AML-193 (cell line): ENCODE measurements around the gene RBP4.

Experiments used
- DNase-seq, 2 experiments: peaks; one replicate each; lab custom pipeline; 2025; lab: John Stamatoyannopoulos, UW

Gene RBP4

DNA sequence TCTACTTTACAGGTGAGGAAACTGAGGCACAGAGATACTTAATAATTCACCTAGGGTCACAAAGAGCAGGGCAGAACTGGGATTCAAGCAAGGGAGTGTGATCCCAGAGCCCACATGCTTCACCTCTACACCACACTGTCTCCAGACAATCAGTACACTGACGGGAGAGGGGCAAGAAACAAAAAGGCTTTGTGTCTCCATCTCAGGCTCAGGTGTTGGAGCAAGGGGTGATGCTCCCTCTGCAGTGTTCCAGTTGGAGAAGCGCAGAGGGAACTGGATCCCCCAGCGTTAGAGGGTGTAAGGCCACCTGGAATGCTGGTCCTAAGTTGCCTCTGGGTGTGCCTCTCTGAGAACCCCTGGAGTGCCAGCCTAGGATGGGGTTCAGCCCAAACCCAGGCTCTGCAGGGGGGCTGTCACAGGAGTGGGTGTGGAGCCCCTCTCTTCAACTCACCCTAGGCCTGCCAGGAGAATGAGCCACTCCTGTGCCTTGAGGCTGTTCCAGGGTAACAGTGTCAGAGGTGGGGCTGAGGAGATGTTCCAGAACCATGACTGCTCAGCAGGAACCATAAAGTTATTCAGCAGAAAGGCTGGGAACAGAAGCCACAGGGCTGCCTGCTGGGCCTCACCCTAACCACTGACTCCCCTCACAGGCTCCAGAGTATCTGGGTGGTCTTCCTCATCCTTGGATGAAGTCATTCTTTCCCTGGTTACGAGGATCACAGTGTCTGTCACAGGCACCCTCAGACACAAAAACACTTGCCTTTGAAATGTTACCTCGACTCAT, 5.5 kb downstream of the RBP4 start:
- DNase-seq = no peak

DNA sequence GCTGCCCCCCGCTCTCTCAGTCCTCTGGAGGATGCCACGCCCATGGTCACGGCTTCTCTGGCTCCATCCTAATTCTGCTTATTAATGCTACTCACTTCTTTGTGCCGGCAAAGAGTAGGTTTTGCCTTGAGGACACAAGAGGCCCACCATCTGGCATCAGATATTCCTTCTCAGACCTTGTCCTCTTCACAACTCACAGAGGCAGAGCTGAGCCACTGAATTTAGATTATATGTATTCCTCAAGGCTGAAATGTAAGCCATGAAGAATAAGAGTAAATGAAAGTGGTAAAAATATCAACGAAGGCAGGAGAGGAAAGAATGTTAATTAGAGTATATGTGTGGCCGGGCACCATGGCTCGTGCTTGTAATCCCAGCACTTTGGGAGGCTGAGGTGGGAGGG, 6.5 kb downstream of the RBP4 start:
- no peak for DNase-seq

DNA sequence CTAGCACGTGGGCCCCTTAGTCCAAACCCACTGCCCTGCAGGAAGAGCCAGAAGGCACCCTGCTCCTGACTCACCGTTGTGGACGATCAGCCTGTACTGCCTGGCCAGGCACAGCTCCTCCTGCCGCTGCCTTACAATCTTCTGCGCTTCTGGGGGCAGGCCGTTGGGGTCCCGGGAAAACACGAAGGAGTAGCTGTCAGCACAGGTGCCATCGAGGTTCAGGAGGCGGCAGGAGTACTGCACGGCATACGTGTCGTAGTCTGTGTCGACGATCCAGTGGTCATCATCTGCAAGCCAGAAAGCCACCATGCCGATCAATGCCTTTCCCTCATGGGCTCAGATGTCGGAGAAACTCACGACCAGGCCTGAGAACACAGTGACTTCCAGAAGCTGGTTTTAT, 7.3 kb downstream of the RBP4 start:
- no peak for DNase-seq

DNA sequence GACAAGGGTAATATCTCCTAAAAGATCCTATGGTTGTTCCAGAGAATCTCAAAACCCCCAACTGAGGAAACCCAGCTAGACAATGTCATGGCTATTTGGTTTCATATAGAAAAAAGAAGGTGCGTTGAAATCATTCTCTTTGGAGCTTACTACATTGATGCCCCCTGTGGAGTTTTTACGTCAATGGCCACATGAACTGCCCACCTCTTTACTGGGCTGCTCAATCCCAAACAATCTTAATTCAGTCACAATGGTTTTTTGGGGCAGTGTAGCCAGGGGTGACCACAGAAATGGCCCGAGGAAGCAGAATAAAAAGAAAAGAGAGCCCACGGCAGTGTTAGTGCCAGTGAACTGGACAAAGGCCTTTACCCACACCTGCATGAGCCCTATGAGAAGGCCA, 7.8 kb downstream of the RBP4 start:
- DNase-seq = no peak

DNA sequence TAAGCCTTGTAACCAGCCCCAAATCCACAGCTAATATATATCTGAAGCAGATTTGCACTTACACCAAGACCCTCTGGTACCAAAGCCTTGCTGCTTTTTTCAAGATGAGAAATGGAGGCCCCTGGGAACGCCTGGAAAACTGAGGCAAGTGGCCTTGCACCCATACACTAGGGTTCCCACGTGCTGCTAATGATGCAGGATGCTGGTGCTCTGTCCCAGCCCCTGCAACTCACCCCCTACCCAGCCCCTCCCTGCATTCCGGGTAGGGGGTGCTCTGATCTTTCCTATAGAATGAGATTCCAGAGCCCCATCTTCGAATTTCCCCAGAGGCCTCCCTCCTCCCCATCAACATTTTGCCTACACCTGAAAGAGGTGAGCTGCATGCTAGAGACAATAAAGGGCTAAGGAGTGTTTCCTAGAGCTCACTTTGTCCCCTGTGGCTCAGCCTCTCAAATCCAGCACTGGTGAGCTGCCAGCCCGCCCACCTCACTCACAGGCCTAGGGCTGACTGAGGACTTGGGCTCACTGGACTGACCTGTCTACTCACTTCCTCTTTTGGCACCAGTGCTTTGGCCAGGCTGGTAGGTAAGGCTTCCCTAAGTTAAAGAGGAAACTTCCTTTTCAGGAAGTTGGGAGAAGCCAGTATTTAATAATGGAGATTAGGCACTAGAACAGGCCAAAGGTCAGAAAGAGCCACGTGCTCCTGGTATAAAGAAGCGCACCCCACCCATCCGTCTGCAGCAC, 9.8 kb downstream of the RBP4 start:
- DNase-seq = no peak

DNA sequence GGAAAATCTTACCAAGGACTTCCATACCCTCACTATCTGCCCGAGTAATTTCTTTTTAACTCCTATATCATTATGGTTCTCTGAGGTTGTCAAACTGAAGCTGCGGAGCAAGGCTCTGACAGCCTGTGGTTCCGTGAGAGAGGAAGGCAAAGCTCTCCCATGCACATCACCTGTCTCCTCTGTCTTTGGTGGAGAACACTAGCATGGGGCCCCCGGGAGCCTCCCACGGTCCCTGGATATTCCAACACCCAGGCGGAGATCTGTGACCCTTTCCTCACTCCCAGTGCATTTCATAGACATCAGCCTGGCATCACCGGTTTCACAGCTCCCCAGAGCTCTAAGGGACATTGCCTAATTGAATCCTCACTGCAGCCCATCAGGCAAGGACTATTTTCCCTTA, 10.4 kb downstream of the RBP4 start:
- DNase-seq = no peak

DNA sequence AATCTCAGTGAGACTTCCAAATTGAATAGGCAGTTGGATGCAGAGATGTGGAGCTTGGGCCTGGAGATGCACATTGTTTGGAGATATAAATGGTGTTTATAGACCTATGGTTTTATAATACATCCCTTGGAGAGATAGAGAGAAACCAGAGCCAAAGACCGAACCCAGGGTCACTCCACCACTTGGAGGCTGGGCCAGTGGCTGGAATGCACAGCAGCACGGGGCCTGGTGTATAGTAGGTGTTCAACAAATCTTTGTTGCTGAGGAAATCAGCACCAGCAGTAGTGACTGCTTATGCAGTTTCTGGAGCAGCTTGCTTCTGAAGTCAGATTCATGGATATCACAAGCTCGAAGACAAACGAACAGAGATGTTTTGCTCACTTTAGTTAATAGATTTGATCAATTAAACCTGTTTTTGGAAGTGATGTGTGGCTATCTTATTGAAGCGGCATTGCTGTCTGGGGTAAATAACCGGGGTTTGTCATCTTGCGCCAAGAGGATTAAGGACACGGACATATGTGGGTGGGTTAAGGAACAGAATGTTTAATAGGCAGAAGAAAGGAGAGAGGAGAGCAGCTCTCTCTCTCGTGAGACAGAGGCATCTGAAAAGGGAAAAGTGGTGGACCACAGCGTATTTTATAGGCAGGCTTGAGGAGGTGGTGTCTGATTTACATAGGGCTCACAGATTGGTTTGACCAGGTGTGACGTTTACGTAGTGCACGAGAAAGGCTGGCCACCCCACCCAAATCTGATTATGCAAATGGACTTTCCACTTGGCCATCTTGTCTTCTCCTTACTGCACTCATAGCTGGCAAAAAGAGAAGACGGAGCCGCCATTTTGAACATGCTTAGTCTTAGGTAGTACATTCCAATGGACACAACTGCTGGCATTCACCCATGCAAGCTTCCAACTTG, 11.1 kb downstream of the RBP4 start:
- no peak for DNase-seq

DNA sequence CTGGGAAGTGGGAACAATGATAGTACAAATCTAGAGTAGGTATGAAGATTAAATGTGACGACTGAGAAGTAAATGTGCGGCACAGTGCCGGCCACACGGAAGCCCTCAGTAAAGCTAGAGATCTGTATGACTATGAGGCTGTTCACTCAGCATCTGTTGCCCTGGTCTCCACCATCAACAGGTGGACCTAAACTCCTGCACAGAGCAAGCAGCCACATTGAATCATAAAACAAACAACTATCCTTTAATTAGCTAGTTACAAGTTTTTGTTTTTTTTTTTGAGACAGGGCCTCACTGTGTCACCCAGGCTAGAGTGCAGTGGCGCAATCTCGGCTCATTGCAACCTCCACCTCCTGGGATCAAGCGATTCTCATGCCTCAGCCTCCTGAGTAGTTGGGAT, 16.6 kb downstream of the RBP4 start:
- no peak for DNase-seq

DNA sequence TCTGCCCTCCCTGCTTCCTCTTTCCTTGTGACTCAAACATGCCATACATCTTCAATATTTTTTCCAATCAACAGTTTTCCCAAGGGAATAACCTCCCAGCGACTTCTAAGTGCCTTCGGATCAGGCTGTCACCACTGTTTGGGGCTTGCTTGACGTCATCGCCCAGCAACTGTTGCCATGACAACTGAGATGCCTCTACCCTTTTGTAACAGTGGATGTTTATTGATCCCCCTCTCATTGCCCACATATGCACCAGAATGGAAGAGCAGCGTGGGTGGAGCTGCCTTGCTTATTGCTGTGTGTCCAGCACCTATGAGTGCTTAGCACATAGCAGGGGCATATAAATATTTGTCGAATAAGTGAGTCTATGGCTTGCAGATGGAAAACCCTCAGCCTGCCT, 20.2 kb downstream of the RBP4 start:
- no peak for DNase-seq

DNA sequence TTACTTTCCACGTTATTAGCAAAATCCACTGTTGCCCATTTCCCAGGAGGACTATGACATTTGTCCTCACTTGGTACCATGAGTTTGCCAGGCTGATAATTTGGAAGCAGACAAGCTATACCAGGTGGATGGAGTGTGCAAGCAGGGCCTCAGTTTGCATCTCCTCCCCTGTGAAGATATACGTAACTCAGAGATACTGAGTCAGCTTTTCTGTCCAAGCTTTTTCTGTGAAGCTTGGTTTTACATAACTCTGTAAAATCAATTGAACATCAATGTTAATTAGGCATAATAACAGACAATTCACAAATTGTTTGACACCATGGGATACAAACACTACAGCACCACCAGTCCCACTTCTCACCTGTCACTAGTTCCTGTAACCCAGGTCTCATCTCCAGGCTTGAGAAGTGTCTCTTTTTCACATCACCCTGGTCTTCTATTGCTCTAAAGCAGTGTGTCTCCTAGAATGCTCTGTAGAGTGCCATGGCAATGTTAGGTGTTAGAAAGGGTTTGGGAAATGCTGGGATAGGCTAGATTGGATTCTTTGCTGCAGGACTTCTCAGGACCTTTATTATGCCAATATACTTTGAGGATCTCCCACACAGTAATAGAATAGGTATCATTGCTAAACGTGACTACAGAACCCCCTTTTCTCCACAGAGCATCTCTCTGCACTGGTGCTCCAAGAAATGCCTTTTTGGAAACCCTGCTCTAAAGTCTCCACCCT, 20.9 kb downstream of the RBP4 start:
- no peak for DNase-seq

DNA sequence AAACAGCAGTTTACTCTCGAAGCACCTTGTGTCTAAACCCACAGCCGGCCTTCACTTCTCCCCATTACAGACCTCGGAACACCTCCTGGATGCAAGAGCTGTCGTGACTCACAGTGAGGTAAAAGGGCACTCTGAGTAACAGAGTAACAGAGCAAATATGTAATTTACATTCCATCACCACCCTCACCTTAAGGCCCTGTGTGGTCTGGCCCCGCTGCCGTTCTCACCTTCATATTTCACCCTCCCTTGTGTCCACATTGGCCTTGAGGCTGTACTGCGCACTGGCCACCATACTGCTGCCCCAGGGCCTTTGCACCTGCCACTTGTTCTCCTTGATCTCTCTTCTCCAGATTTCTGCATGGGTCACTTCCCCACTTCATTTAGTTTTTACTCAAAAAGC, 21.9 kb downstream of the RBP4 start:
- no peak for DNase-seq

DNA sequence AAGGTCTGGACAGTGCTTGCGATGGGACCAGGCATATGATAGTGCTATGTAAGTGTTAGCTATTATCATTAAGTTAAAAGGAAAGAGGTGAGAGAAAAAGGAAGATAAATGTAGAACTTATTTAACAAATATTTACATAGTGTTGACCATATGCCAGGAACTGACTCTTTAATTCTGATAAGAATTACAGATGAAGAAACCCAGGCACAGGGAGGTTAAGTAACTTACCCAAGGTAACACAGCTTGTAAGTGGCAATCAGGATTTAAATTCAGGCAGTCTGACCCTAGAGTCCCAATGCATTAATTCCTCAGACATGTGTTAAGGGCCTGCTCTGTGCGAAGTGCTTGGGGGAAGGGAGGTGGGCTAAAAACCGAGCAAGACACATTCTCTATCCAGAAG, 23.5 kb downstream of the RBP4 start:
- DNase-seq = no peak

DNA sequence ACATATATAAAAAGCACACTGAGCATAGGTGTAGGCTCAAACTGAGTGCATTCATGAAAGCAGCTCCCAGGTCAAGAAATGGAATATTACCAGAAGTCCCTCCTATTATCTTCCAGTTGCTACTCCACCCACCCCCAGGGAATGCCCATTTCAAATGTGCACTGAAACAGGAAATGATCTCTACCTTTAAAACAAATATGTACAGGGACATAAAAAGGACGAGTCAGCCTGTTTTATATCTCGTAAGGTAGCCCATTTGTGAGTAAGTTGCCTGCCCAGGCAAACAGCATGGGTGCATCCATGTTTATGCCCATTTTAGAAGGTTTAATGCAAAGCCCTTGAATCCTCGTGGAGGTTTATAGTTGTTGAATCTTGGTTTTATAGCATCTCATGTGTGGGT, 24.1 kb downstream of the RBP4 start:
- no peak for DNase-seq

DNA sequence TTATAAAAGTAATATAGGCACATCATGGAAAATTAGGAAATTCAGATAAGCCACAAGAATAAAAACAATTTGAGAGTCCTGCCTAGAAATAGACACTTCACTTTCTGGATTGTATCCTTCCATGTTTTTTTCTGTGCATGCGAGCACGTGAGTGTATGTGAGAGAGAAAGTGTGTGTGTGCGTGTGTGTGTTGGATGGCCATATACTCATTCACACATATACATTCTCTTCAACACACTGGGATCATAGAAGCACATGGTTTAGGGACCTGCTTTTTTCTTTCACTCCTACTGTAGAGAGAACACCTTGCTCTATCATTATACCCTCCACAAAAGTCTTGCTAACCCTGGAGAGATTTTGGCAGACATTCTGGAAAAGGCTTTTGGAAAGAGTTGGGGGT, 27.1 kb downstream of the RBP4 start:
- no peak for DNase-seq

DNA sequence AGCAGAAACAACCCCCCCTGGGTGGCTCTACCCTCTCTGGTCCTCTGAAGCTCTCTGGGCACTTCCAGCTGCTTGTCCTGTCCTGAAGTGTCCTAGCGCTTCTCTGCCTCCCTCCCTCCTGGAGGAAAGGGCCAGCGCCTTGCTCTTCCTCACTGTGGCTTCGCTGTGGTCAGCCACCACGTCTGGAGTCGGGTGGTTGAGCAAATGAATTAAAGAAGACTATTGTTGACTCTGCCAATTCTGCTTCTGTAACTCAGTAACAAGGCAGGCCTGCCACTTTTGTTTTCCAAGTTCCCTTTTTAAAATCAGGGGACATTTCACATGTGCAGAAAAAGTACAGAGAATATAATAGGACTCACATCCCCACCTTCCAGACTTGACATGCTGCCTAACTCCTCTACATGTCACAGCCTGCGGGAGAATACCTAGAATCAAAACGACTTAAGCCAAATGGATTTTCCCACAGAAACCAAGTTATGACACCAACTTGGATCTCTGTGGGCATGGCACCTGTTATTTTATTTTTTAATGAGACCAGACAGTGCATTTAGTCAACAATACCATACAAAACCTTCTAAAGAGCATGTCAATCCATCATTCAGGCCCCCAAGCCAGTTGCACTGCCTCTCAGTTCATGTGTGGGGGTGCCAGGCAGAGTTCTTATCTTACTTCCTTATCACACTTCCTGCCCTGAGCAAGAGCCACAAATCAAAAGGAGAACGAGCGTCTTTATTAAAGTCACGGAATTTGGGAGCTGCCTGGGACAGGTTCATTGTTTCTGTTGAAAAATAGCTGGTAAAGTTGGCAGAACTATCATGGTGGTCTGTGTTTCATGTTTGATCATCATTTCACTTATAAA, 27.8 kb downstream of the RBP4 start:
- DNase-seq = peak; percentile 73 to 83

DNA sequence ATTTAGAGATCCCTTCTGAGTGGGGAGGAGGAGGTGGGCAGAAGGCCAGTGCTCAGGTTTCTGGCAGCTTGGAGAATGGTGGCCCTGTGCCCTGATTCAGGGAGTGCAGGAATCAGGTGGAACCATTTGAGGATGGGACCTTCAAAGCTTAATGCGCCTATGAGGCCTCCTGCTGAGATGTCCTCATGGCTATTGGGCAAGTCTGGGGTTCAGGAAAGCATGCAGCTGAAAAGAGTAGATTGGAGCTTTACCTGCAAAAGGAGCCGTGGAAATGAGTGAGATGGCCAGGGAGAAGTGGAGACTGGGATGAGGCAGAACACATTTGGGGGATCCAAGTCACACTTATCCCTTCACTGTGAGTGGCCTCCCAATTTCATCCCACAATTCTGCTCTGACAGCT, 28.4 kb downstream of the RBP4 start:
- no peak for DNase-seq

DNA sequence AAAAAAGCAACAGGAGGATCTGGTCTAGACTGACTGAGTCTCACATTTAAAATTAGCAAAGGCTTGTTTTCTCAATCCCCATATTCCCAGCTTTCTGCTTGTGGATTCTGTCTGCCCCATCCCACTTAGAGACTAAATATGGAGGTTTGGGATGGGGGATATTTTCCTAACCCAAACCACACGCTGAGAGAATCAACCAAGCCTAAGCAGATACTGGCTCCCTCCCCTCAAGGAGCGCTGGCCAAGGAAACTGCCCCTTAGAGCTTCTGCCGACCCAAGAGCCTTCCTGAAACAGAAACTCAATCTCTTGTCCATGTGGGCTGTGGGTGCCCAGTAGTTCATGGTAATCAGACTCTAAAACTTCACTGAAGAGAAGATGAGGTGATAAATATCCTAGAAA, 30.7 kb downstream of the RBP4 start:
- DNase-seq = no peak

DNA sequence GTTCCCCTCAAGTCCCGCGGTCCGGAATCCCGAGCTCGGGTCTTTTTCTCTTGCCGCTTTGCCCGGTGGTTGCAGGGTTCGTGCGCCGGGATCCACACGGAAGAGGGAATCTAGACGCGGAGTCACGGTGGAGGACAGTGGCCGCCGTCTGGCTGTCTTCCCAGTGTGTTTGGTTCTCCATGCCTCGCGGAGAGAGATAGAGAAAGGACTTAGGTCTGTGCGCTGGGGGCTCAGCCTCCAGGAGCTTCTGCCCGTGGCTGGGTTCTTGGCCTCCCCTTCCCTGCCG, 33.0 kb downstream of the RBP4 start:
- no peak for DNase-seq

DNA sequence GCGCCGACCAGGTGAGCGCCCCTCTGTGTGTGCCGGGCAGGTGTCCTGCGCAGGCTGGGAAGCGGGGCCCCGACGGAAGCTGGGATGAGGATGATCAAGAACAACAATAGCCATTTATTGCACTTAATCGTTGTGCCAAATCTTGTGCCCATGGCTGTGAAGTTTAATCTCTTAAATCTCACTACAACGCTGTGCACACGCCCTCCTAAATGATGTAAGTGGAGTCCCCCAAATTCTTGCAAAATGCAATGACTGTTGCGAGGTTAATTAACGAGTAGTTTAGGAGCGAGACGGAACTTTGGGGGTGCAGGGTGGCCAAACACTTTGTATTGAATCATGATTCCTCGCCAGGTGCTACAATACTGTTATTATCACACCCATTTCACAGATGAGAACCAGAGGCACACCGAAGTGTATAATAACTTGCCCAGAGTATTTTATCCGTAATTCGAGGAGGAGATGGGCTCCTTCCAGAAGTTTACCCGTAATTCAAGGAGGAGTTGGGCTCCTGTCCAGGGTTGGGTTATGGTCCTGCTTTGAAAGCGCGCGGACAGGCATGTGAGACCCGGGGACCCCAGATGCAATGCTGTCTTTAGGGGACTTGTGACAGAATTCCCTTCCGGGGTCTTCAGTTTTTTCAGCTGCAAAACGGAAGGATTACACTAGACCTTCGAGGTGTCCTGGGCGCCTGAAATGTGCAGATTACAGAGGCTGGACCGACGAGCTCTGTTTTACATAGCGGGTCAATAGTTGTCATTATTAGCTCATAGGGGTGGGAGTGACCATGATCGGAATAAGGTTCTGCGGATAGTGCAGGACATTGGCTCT, 33.5 kb downstream of the RBP4 start:
- DNase-seq = no peak
